ENCODE measurements around the gene SMIM23.

Gene SMIM23

GRCh38 chr5:171813270-171813669 is 27.7 kb downstream of the SMIM23 start:
- in situ Hi-C loops (cut with MboI; ENCODE audit: low sequenced_read_pairs) = no loop called here

GRCh38 chr5:171813813-171814490 is 28.3 kb downstream of the SMIM23 start:
- in situ Hi-C loops (cut with MboI; ENCODE audit: low sequenced_read_pairs) = no loop called here

GRCh38 chr5:171816666-171817065 is 31.0 kb downstream of the SMIM23 start:
- in situ Hi-C loops (cut with MboI; ENCODE audit: low sequenced_read_pairs) = no loop called here

- in situ Hi-C loops (cut with MboI; ENCODE audit: low sequenced_read_pairs) = no loop called here
Measured at GRCh38 chr5:171820561-171820960, 34.9 kb downstream of the SMIM23 start.

GRCh38 chr5:171821286-171821685 is 35.7 kb downstream of the SMIM23 start:
- in situ Hi-C loops (cut with MboI; ENCODE audit: low sequenced_read_pairs) = no loop called here

- in situ Hi-C loops (cut with MboI; ENCODE audit: low sequenced_read_pairs) = no loop called here
Measured at GRCh38 chr5:171823269-171823668, 37.7 kb downstream of the SMIM23 start.

GRCh38 chr5:171825051-171825450 is 39.4 kb downstream of the SMIM23 start:
- in situ Hi-C loops (cut with MboI; ENCODE audit: low sequenced_read_pairs) = no loop called here

GRCh38 chr5:171826132-171826531 is 40.5 kb downstream of the SMIM23 start:
- in situ Hi-C loops (cut with MboI; ENCODE audit: low sequenced_read_pairs) = no loop called here

- in situ Hi-C loops (cut with MboI; ENCODE audit: low sequenced_read_pairs) = no loop called here
Measured at GRCh38 chr5:171827162-171827561, 41.5 kb downstream of the SMIM23 start.

- in situ Hi-C loops (cut with MboI; ENCODE audit: low sequenced_read_pairs) = no loop called here
Measured at GRCh38 chr5:171830686-171831085, 45.1 kb downstream of the SMIM23 start.

- in situ Hi-C loops (cut with MboI; ENCODE audit: low sequenced_read_pairs) = no loop called here
Measured at GRCh38 chr5:171832775-171833174, 47.2 kb downstream of the SMIM23 start.

- in situ Hi-C loops (cut with MboI; ENCODE audit: low sequenced_read_pairs) = no loop called here
Measured at GRCh38 chr5:171834461-171834860, 48.8 kb downstream of the SMIM23 start.

- in situ Hi-C loops (cut with MboI; ENCODE audit: low sequenced_read_pairs) = no loop called here
Measured at GRCh38 chr5:171835066-171835465, 49.4 kb downstream of the SMIM23 start.

- in situ Hi-C loops (cut with MboI; ENCODE audit: low sequenced_read_pairs) = no loop called here
Measured at GRCh38 chr5:171837522-171837921, 51.9 kb downstream of the SMIM23 start.

GRCh38 chr5:171838066-171838465 is 52.4 kb downstream of the SMIM23 start:
- in situ Hi-C loops (cut with MboI; ENCODE audit: low sequenced_read_pairs) = no loop called here

- in situ Hi-C loops (cut with MboI; ENCODE audit: low sequenced_read_pairs) = no loop called here
Measured at GRCh38 chr5:171839112-171839511, 53.5 kb downstream of the SMIM23 start.

- in situ Hi-C loops (cut with MboI; ENCODE audit: low sequenced_read_pairs) = no loop called here
Measured at GRCh38 chr5:171840066-171840465, 54.4 kb downstream of the SMIM23 start.

Measured in HL-60/S4 (cell line).